B cell (primary cell): ENCODE data around the gene FARP2. TPM values are rescaled to one million over a fixed set of nuclear protein-coding genes. Genes with fewer than 3 reads are reported as not detected.

Source experiments
- ATAC-seq: fragments of 200-7000 bp; cut with Tn5 transposase; one replicate; pipeline ENCODE4 v1.10.0; 2021; ENCODE audit warnings: low read depth, mild to moderate bottlenecking, moderate number of reproducible peaks, moderate library complexity
- CTCF ChIA-PET: fragments of 350-600 bp; sonication (Branson Sonifier 250); formaldehyde crosslinking; loops from one replicate; lab custom pipeline; 2021; ENCODE audit warnings: antibody characterized with exemption, inconsistent platforms; lab: Charles Lee
- POLR2A ChIA-PET: fragments of 350-600 bp; sonication (Branson Sonifier 250); formaldehyde crosslinking; loops from one replicate; lab custom pipeline; 2021; ENCODE audit warnings: antibody characterized with exemption; lab: Charles Lee
- DNase-seq: peaks from one replicate; pipeline ENCODE4 v3.0.0; 2013
- H2AFZ ChIP-seq: 2 replicates; pipeline ENCODE4 v1.6.1; 2012; ENCODE audit warnings: mild to moderate bottlenecking, low read depth, low read length; ENCODE audit not compliant: insufficient read depth, poor library complexity, severe bottlenecking
- H3K27ac ChIP-seq, 2 donors: 1 replicate in 1 of 2; 2 replicates in 1 of 2; pipeline ENCODE4 v1.5.1; 2012 to 2013; ENCODE audit warnings: low read length in 2 of 2, mild to moderate bottlenecking in 2 of 2, moderate library complexity in 1 of 2
- H3K27me3 ChIP-seq, 4 experiments: fragments of 200-600 bp in 1 of 4; sonication (generic) in 1 of 4; replicated peaks in 1 of 4; 1 replicate in 2 of 4; 2 replicates in 2 of 4; pipeline versions ENCODE4 v1.6.1 to v1.7.0; 2013 to 2016; ENCODE audit warnings: low read length in 3 of 4, mild to moderate bottlenecking in 2 of 4, mixed read lengths in 1 of 4, moderate library complexity in 1 of 4; ENCODE audit not compliant: insufficient read depth in 4 of 4, control insufficient read depth in 3 of 4; ENCODE audit errors: control extremely low read depth in 1 of 4
- H3K36me3 ChIP-seq, 2 experiments: replicated peaks in 1 of 2; 1 replicate in 1 of 2; 2 replicates in 1 of 2; pipeline versions ENCODE4 v1.6.1 to v1.7.1; 2013; ENCODE audit warnings: low read length in 1 of 2; ENCODE audit not compliant: insufficient read depth in 2 of 2, control insufficient read depth in 1 of 2; ENCODE audit errors: control extremely low read depth in 1 of 2, extremely low read depth in 1 of 2
- H3K4me1 ChIP-seq, 2 donors: fragments of 200-600 bp in 1 of 2; sonication (generic) in 1 of 2; 1 replicate in 1 of 2; 2 replicates in 1 of 2; pipeline versions ENCODE4 v1.5.1 to v1.6.1; 2013 to 2017; ENCODE audit warnings: low read length in 2 of 2; ENCODE audit not compliant: control insufficient read depth in 2 of 2, insufficient read depth in 2 of 2
- H3K4me2 ChIP-seq: replicated peaks from 2 replicates; pipeline ENCODE3; 2012; ENCODE audit warnings: mild to moderate bottlenecking, low read depth, low read length; ENCODE audit not compliant: poor library complexity, severe bottlenecking
- H3K4me3 ChIP-seq, 5 experiments: fragments of 200-600 bp in 1 of 5; sonication (generic) in 1 of 5; 1 replicate in 3 of 5; 2 replicates in 2 of 5; pipeline versions ENCODE4 v1.5.1 to v1.7.0; 2011 to 2016; ENCODE audit warnings: low read length in 4 of 5, mild to moderate bottlenecking in 4 of 5, low read depth in 2 of 5, control low read depth in 1 of 5, moderate library complexity in 1 of 5; ENCODE audit not compliant: insufficient read depth in 1 of 5; ENCODE audit errors: control extremely low read depth in 1 of 5, extremely low read depth in 1 of 5
- H3K79me2 ChIP-seq: fragments of 200-600 bp; sonication (generic); one replicate; pipeline ENCODE4 v1.6.0; 2016; ENCODE audit warnings: low read length; ENCODE audit not compliant: control insufficient read depth, insufficient read depth
- H3K9ac ChIP-seq: fragments of 200-600 bp; sonication (generic); 2 replicates; pipeline ENCODE4 v1.6.1; 2017; ENCODE audit warnings: mild to moderate bottlenecking, low read length, moderate library complexity
- H3K9me3 ChIP-seq, 3 donors: one replicate each; pipeline versions ENCODE4 v1.6.1 to v1.7.1; 2013; ENCODE audit warnings: low read length in 2 of 3; ENCODE audit not compliant: control insufficient read depth in 2 of 3, insufficient read depth in 1 of 3; ENCODE audit errors: control extremely low read depth in 1 of 3
- H4K20me1 ChIP-seq: 2 replicates; pipeline ENCODE4 v1.6.0; 2012; ENCODE audit warnings: mild to moderate bottlenecking, low read length; ENCODE audit not compliant: insufficient read depth, control insufficient read depth, poor library complexity, severe bottlenecking
- H3K27ac Mint-ChIP-seq: one replicate; pipeline ENCODE4 v1.8.0; 2021; ENCODE audit warnings: mixed read lengths
- H3K27me3 Mint-ChIP-seq: one replicate; pipeline ENCODE4 v1.8.0; 2021; ENCODE audit warnings: mixed read lengths
- H3K4me1 Mint-ChIP-seq: one replicate; pipeline ENCODE4 v1.8.0; 2021; ENCODE audit warnings: mixed read lengths
- H3K4me3 Mint-ChIP-seq: one replicate; pipeline ENCODE4 v1.8.0; 2021; ENCODE audit warnings: mixed read lengths
- H3K9me3 Mint-ChIP-seq: one replicate; pipeline ENCODE4 v1.8.0; 2022; ENCODE audit warnings: mixed read lengths; ENCODE audit not compliant: insufficient read depth
- EZH2 ChIP-seq: IDR thresholded peaks from 2 replicates; pipeline ENCODE4 v1.6.1; 2012; ENCODE audit warnings: borderline replicate concordance, low read depth, mild to moderate bottlenecking, moderate library complexity, low read length; ENCODE audit not compliant: insufficient read depth, poor library complexity, severe bottlenecking
- WGBS: methylation state at CpG from one replicate; pipeline ENCODE4 v1.1.5; 2013; ENCODE audit warnings: missing lambda C conversion rate; ENCODE audit not compliant: insufficient coverage; 5-methylcytosine and 5-hydroxymethylcytosine counted together
- intact Hi-C: fragments of 100-400 bp; cut with micrococcal nuclease; formaldehyde crosslinking; loops from one replicate; pipeline ENCODE4 v1.10.0; 2022
- polyA plus RNA-seq: library from polyadenylated mRNA; depleted of rRNA; stranded (reverse); fragments of >200 nt; gene quantifications from 2 replicates; pipeline ENCODE4 v1.2.3, GENCODE V29; 2012
- total RNA-seq, 2 donors: library from RNA; stranded (reverse); fragments of 120-200 nt in 1 of 2; gene quantifications; 1 replicate in 1 of 2; 2 replicates in 1 of 2; pipeline versions ENCODE4 v1.2.3 to v1.2.4, GENCODE V29; 2013 to 2022
- TF ChIP-seq, protein P1 (sequence below): fragments of 200-600 bp; IDR thresholded peaks from one replicate; pipeline ENCODE4 v1.8.0; 2022; ENCODE audit warnings: antibody characterized with exemption, mild to moderate bottlenecking

Gene FARP2
- total and polyA plus RNA-seq, 2 donors (not counting 1 experiment from before 2014, with no cell fraction given) = 37.1 to 114 TPM

DNA sequence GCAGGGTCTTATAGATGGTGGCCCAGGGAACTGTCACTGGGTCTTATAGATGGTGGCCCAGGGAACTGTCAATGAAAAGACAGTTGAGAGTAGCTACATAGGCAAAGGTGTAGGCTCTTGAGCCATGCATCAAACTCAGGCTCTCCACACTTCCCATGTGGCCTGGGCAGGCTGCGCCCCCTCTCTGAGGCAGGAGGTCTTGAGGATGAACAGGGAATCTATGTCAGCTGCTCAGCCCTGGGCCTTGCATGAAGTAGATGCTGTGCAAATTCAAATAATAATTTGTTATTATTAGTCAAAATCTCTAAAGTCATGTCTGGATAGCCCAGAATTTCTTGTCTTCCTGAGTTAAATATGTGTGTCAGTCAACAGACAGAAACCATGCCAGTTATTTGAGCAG, 125.6 kb downstream of the FARP2 start:
- intact Hi-C loops = no loop called here
- no peaks in the 10 kb centered on the region for H3K9me3 Mint-ChIP-seq
- no peaks in the 10 kb centered on the region for H3K9me3 ChIP-seq
- no peaks in the 10 kb centered on the region for H4K20me1 ChIP-seq
- H3K27ac Mint-ChIP-seq = no peak overlapping the region
- no peaks in the 10 kb centered on the region for H3K79me2 ChIP-seq
- H2AFZ ChIP-seq = no peak overlapping the region
- peaks cover 0 to 42% of the 10 kb centered on the region in 2 experiments for H3K36me3 ChIP-seq
- H3K4me1 ChIP-seq = no peaks in the 10 kb centered on the region
- WGBS = no CpG with 5 or more reads among the region's 1 CpG
- no peaks in the 10 kb centered on the region for H3K4me1 Mint-ChIP-seq
- H3K4me2 ChIP-seq = no peak overlapping the region
- no peak overlapping the region for H3K4me3 ChIP-seq
- no peak for DNase-seq
- ChIA-PET POLR2A (no interaction called here), CTCF (no interaction called here)
- H3K27me3 ChIP-seq = no peaks in the 10 kb centered on the region
- ATAC-seq = no peak
- TF ChIP-seq EZH2 = no peak
- TF ChIP-seq, protein P1, sequence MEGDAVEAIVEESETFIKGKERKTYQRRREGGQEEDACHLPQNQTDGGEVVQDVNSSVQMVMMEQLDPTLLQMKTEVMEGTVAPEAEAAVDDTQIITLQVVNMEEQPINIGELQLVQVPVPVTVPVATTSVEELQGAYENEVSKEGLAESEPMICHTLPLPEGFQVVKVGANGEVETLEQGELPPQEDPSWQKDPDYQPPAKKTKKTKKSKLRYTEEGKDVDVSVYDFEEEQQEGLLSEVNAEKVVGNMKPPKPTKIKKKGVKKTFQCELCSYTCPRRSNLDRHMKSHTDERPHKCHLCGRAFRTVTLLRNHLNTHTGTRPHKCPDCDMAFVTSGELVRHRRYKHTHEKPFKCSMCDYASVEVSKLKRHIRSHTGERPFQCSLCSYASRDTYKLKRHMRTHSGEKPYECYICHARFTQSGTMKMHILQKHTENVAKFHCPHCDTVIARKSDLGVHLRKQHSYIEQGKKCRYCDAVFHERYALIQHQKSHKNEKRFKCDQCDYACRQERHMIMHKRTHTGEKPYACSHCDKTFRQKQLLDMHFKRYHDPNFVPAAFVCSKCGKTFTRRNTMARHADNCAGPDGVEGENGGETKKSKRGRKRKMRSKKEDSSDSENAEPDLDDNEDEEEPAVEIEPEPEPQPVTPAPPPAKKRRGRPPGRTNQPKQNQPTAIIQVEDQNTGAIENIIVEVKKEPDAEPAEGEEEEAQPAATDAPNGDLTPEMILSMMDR = no peak
- H3K27me3 Mint-ChIP-seq = no peaks in the 10 kb centered on the region
- H3K27ac ChIP-seq = no peak overlapping the region
- no peak overlapping the region for H3K4me3 Mint-ChIP-seq
- no peak overlapping the region for H3K9ac ChIP-seq

DNA sequence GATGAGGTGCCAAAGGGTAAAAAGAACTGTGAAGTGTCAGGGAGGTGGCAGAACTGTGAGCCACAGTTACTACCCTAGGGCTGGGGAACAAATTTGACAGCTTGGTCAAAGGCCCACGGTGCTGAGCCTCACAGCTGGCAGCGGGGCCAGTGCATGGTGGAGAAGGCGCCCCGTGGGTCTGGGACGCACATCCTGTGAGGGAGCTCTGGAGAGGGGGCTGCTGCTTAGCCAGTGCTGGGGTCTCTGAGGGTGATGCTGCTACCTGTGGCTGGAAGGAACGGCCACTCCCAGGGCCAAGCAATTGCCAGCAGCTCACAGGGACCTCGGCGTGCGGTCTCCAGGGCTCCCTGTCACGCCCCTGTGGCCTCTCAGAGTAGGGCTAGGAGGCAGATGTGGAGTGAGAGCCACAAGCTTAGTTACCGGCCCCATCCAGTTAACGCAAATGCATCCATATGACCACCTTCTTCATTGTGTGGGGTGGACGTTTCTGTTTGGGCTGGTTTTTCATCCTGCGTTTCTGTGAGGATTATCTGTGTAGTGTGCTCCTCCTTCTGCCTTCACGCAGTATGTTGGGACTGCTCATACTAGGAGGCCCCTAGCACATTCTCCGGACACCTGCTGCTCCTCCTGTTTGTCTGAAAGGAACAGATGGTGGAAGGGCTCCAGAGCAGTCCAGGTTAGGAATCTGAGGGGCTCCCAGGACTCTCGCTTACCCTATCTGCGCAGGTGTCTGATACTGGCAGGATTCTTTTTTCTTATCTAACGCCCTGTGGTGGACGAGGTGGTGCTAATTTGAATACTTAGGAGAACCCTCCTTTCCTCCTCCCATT, 126.3 kb downstream of the FARP2 start:
- H3K4me1 ChIP-seq = no peaks in the 10 kb centered on the region
- H3K27me3 Mint-ChIP-seq = no peaks in the 10 kb centered on the region
- intact Hi-C loops = no loop called here
- H4K20me1 ChIP-seq = no peaks in the 10 kb centered on the region
- H3K79me2 ChIP-seq = no peaks in the 10 kb centered on the region
- H3K27ac Mint-ChIP-seq = no peak overlapping the region
- DNase-seq (no peak), ATAC-seq (no peak)
- H3K9me3 ChIP-seq = no peaks in the 10 kb centered on the region
- ChIA-PET POLR2A (no interaction called here), CTCF (no interaction called here)
- H3K4me3 Mint-ChIP-seq = no peak overlapping the region
- H3K4me1 Mint-ChIP-seq = no peaks in the 10 kb centered on the region
- no peak overlapping the region for H2AFZ ChIP-seq
- 93% methylated on average over 15 of the region's 20 CpGs for WGBS
- H3K27ac ChIP-seq = no peak overlapping the region
- no peak overlapping the region for H3K4me2 ChIP-seq
- H3K4me3 ChIP-seq = no peak overlapping the region
- no peak overlapping the region for H3K9ac ChIP-seq
- TF ChIP-seq, protein P1 = no peak
- no peak for TF ChIP-seq EZH2
- no peaks in the 10 kb centered on the region for H3K27me3 ChIP-seq
- H3K36me3 ChIP-seq = peaks cover 0 to 40% of the 10 kb centered on the region in 2 experiments
- no peaks in the 10 kb centered on the region for H3K9me3 Mint-ChIP-seq
